B cell (primary cell): ENCODE data around the gene STC2.

Source experiments
- CTCF ChIP-seq: fragments of 200-600 bp; IDR thresholded peaks from one replicate; pipeline ENCODE4 v1.8.0; 2022; ENCODE audit warnings: antibody characterized with exemption, mild to moderate bottlenecking
- EZH2 ChIP-seq: IDR thresholded peaks from 2 replicates; pipeline ENCODE4 v1.6.1; 2012; ENCODE audit warnings: borderline replicate concordance, low read depth, mild to moderate bottlenecking, moderate library complexity, low read length; ENCODE audit not compliant: insufficient read depth, poor library complexity, severe bottlenecking

DNA sequence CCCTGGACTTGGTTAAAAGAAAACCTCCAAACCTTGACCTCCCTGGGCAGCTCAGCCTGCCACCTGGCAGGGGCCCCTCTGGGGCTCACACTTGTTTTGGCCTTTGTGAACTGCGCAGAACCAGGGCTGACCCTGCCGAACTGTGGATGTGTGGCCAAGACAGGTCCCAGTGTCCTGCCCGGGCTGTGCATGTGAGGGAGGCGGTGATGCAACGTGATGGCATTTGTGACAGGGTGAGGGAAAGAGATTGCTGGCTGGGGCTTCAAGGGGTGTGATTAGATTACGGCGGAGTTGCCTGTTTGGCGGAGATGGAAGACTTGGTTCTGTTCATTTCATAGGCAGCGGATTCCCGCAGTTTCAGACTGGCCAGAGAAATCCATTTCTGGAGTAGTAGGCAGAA lies 62.8 kb downstream of the STC2 start:
- TF ChIP-seq CTCF (no peak), EZH2 (no peak)
